ENCODE measurements around the gene ZNF830. TPM values are rescaled to one million over a fixed set of nuclear protein-coding genes. Genes with fewer than 3 reads are reported as not detected.

The ZNF830 gene
- total RNA-seq, 2 donors from 2014 or later: 18.5 to 23.3 TPM

GRCh38 chr17:34989473-34989872 is 28.1 kb downstream of the ZNF830 start:
- H3K4me1 Mint-ChIP-seq: peaks cover 12% of the 10 kb centered on the region
- H3K9me3 Mint-ChIP-seq: no peaks in the 10 kb centered on the region
- DNase-seq: no peak
- no peak overlapping the region for H3K4me3 ChIP-seq (ENCODE audit: low read length)
- whole genome bisulfite sequencing, 2 experiments (ENCODE audit: insufficient coverage in 1 of 2, insufficient read length in 1 of 2): 91 to 95% methylated on average over 9 to 10 of the region's 10 CpGs
- H3K4me1 ChIP-seq (ENCODE audit: control insufficient read depth, insufficient read depth, low read length): peaks cover 3% of the 10 kb centered on the region
- TF ChIP-seq, protein P1, sequence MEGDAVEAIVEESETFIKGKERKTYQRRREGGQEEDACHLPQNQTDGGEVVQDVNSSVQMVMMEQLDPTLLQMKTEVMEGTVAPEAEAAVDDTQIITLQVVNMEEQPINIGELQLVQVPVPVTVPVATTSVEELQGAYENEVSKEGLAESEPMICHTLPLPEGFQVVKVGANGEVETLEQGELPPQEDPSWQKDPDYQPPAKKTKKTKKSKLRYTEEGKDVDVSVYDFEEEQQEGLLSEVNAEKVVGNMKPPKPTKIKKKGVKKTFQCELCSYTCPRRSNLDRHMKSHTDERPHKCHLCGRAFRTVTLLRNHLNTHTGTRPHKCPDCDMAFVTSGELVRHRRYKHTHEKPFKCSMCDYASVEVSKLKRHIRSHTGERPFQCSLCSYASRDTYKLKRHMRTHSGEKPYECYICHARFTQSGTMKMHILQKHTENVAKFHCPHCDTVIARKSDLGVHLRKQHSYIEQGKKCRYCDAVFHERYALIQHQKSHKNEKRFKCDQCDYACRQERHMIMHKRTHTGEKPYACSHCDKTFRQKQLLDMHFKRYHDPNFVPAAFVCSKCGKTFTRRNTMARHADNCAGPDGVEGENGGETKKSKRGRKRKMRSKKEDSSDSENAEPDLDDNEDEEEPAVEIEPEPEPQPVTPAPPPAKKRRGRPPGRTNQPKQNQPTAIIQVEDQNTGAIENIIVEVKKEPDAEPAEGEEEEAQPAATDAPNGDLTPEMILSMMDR (conservative IDR thresholded peaks at IDR 0.05): no peak
- peaks cover 90% of the 10 kb centered on the region for H3K36me3 Mint-ChIP-seq (ENCODE audit: low read depth)
- no peaks in the 10 kb centered on the region for H3K9me3 ChIP-seq (ENCODE audit: control insufficient read depth, low read length)
- no peaks in the 10 kb centered on the region for H3K27me3 Mint-ChIP-seq (ENCODE audit: insufficient read depth)
- no peaks in the 10 kb centered on the region for H3K27me3 ChIP-seq (ENCODE audit: control insufficient read depth, insufficient read depth, low read length, poor library complexity, severe bottlenecking)
- no peak overlapping the region for H3K27ac Mint-ChIP-seq
- peaks cover 91% of the 10 kb centered on the region for H3K36me3 ChIP-seq (ENCODE audit: control insufficient read depth, insufficient read depth, low read length)
- H3K4me3 Mint-ChIP-seq: no peak overlapping the region
- no peak overlapping the region for H3K9ac ChIP-seq (ENCODE audit: extremely low read depth, low read length, poor library complexity, severe bottlenecking)
- no peak overlapping the region for H3K27ac ChIP-seq (ENCODE audit: low read depth, low read length)

GRCh38 chr17:34990921-34991365 is 29.6 kb downstream of the ZNF830 start:
- TF ChIP-seq, protein P1 (conservative IDR thresholded peaks at IDR 0.05): no peak
- Mint-ChIP-seq H3K36me3 (ENCODE audit: low read depth) (peaks cover 92% of the 10 kb centered on the region), H3K27me3 (ENCODE audit: insufficient read depth) (no peaks in the 10 kb centered on the region), H3K4me3 (no peak overlapping the region), H3K9me3 (no peaks in the 10 kb centered on the region), H3K4me1 (peaks cover 12% of the 10 kb centered on the region), H3K27ac (no peak overlapping the region)
- H3K9ac ChIP-seq (ENCODE audit: extremely low read depth, low read length, poor library complexity, severe bottlenecking): no peak overlapping the region
- H3K27me3 ChIP-seq (ENCODE audit: control insufficient read depth, insufficient read depth, low read length, poor library complexity, severe bottlenecking): no peaks in the 10 kb centered on the region
- peaks cover 3% of the 10 kb centered on the region for H3K4me1 ChIP-seq (ENCODE audit: control insufficient read depth, insufficient read depth, low read length)
- DNase-seq: no peak
- no peak overlapping the region for H3K4me3 ChIP-seq (ENCODE audit: low read length)
- H3K9me3 ChIP-seq (ENCODE audit: control insufficient read depth, low read length): no peaks in the 10 kb centered on the region
- H3K27ac ChIP-seq (ENCODE audit: low read depth, low read length): no peak overlapping the region
- peaks cover 93% of the 10 kb centered on the region for H3K36me3 ChIP-seq (ENCODE audit: control insufficient read depth, insufficient read depth, low read length)
- 93 to 98% methylated on average over 6 of the region's 6 CpGs for WGBS, 2 experiments (ENCODE audit: insufficient coverage in 1 of 2, insufficient read length in 1 of 2)

DNA sequence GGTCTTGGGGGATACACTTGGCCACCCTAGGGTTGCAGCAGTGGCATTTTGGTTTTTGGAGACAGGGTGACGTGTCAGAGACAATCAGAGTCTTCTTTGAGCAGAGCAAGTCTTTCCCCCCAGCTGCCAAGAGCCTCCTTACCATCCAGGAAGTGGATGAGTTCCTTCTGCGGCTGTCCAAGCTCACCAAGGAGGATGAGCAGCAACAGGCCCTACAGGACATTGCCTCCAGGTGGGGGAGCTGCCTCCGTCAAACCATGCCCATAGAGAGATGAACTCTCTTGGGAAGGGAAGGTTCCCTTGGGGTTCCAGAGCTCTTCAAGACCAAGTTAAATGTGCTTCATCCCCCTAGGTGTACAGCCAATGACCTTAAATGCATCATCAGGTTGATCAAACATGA is 30.3 kb downstream of the ZNF830 start:
- peaks cover 3% of the 10 kb centered on the region for H3K4me1 ChIP-seq (ENCODE audit: control insufficient read depth, insufficient read depth, low read length)
- H3K36me3 ChIP-seq (ENCODE audit: control insufficient read depth, insufficient read depth, low read length): peaks cover 95% of the 10 kb centered on the region
- no peaks in the 10 kb centered on the region for H3K27me3 Mint-ChIP-seq (ENCODE audit: insufficient read depth)
- H3K9me3 Mint-ChIP-seq: no peaks in the 10 kb centered on the region
- H3K4me3 Mint-ChIP-seq: no peak overlapping the region
- H3K9ac ChIP-seq (ENCODE audit: extremely low read depth, low read length, poor library complexity, severe bottlenecking): no peak overlapping the region
- WGBS, 2 experiments (ENCODE audit: insufficient coverage in 1 of 2, insufficient read length in 1 of 2): 85 to 100% methylated on average over 2 to 3 of the region's 3 CpGs
- H3K27ac ChIP-seq (ENCODE audit: low read depth, low read length): no peak overlapping the region
- H3K4me3 ChIP-seq (ENCODE audit: low read length): no peak overlapping the region
- H3K9me3 ChIP-seq (ENCODE audit: control insufficient read depth, low read length): no peaks in the 10 kb centered on the region
- TF ChIP-seq, protein P1 (conservative IDR thresholded peaks at IDR 0.05): no peak
- DNase-seq: no peak
- H3K27me3 ChIP-seq (ENCODE audit: control insufficient read depth, insufficient read depth, low read length, poor library complexity, severe bottlenecking): no peaks in the 10 kb centered on the region
- no peak overlapping the region for H3K27ac Mint-ChIP-seq
- peaks cover 92% of the 10 kb centered on the region for H3K36me3 Mint-ChIP-seq (ENCODE audit: low read depth)
- peaks cover 12% of the 10 kb centered on the region for H3K4me1 Mint-ChIP-seq

Measured in endodermal cell (in vitro differentiated cells).